HG03064 (cell line): ENCODE results near the gene PIK3R2.
A peak's percentile ranks its signal among the peaks of the same experiment; 100 is the strongest.
"Not testable (repeated sequence)": the region's sequence is repeated elsewhere in the genome, so short reads cannot be mapped to it uniquely, and the experiment has no call there.

ENCODE experiments used
- ATAC-seq: cut with Tn5 transposase; IDR thresholded peaks from one replicate; pipeline ENCODE4 v1.9.1; 2021; ENCODE audit warnings: low read depth; ENCODE audit not compliant: unreplicated experiment

PIK3R2 gene

GRCh38 chr19:18150776-18151624 is 2.0 kb upstream of the PIK3R2 start:
- no peak for ATAC-seq

- ATAC-seq, result peak; percentile 41
Measured at GRCh38 chr19:18152442-18152816, 534 bp upstream of the PIK3R2 start.

- peak; percentile 4 for ATAC-seq
Measured at GRCh38 chr19:18153556-18154134, 682 bp downstream of the PIK3R2 start.

- no peak for ATAC-seq
Measured at GRCh38 chr19:18155095-18156087, 2.4 kb downstream of the PIK3R2 start.

- no peak for ATAC-seq
Measured at GRCh38 chr19:18156268-18156667, 3.3 kb downstream of the PIK3R2 start.

- ATAC-seq, result no peak
Measured at GRCh38 chr19:18156841-18157464, 4.0 kb downstream of the PIK3R2 start.

- no peak for ATAC-seq
Measured at GRCh38 chr19:18157465-18158063, 4.6 kb downstream of the PIK3R2 start.

- no peak for ATAC-seq
Measured at GRCh38 chr19:18158467-18158866, 5.5 kb downstream of the PIK3R2 start.

GRCh38 chr19:18159059-18159616 is 6.2 kb downstream of the PIK3R2 start:
- ATAC-seq, result not testable (repeated sequence)

GRCh38 chr19:18159810-18160209 is 6.8 kb downstream of the PIK3R2 start:
- no peak for ATAC-seq

- no peak for ATAC-seq
Measured at GRCh38 chr19:18160493-18160970, 7.6 kb downstream of the PIK3R2 start.

GRCh38 chr19:18160971-18161635 is 8.1 kb downstream of the PIK3R2 start:
- peak; percentile 66 for ATAC-seq

GRCh38 chr19:18161636-18162002 is 8.7 kb downstream of the PIK3R2 start:
- ATAC-seq, result no peak

GRCh38 chr19:18164072-18164471 is 11.1 kb downstream of the PIK3R2 start:
- ATAC-seq, result no peak

- ATAC-seq, result no peak
Measured at GRCh38 chr19:18165794-18166544, 13.0 kb downstream of the PIK3R2 start.

- no peak for ATAC-seq
Measured at GRCh38 chr19:18167011-18167410, 14.0 kb downstream of the PIK3R2 start.

GRCh38 chr19:18167975-18168645 is 15.1 kb downstream of the PIK3R2 start:
- ATAC-seq, result no peak
